Stimulated activated CD4-positive, alpha-beta T cell treated with anti-CD3 and anti-CD28 coated beads, TNF-alpha, amount 100 ng/mL, for 1 hour (primary cell): ENCODE results near the gene ZNF343.
"Not testable (repeated sequence)": the region's sequence is repeated elsewhere in the genome, so short reads cannot be mapped to it uniquely, and the experiment has no call there.

Experiments used
- DNase-seq, 3 donors: peaks; one replicate each; pipeline ENCODE4 v3.0.0-alpha.2; 2020; ENCODE audit warnings: low read depth in 3 of 3, low spot score in 1 of 3

The ZNF343 gene

DNA sequence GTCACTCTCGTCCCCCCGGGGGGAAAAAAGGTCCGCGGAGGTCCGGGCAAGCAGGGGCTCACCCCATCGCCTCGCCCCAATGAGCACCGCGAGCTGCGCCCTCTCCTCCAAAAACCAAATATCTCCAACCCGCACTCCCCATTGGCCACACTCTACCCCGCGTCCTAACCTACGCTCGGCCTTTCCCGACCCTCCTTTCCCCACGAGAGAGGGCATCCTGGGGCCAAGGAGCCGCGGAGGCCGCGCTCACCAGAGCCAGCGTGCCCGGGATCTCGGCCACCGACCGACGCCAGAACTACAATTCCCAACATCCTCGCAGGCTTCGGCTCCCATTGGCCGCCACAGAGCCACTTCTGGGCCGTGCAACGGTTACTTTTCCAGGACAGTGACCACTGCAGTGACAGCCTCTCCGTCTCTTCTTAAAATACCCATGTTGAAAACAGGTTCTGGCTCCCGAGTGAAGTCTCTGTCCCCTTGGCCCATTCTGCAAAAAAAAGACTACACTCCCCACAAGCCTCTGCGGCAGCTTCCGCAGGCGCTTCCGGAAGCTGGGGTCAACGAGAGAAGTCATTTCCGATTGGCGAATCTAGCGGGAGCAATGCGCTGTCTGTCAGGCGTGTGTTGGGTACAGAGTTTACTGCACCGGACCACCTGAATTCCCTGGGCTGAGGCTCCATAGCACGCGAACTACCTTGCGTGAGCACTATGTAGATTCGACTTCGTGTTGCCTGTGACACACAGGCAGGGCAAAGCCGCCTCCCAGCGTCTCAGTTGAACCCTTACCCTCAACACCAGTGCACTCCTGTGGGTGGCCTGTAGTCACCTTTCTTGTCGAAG, at the start of gene ZNF343:
Gene ZNF343, minus strand, starts transcription at position 285 of the 837 bp plus-strand sequence. CDS start 15,020 bp downstream, outside the sequence.
- peak; percentile 28 to 55 (median 48) for DNase-seq

DNA sequence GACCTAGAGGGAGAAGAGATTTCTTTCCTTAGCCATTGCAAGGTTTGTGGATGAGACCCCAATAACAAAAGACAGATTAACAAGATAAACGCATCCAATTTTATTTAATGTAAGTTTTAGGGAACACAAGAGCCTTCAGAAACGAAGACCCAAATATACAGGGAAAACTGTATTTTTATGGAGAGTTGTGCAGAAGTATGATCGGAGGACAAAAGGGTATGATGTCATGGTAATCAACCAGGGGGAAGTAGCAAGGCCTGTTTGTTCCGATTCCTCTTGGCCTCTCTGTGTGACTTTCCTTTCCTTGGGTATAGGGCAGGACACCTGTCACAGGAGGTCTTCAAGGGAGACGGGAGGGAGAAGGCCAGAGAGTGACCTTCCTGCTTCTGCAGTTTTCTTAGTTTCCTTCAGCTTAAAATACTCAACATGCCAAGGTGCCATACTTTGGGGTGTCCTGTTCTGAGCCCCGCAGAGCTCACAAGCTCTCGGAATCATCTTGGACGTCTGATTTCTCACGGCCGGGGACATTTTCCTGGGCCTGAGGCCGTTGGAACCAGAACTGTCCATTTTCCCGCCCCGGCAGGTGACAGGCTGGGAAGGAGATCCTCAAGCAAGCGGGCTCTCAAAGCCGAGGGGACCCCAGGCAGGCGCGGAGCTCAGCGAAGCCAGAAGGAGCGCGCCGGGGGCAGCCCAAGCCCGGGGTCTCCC, 49.3 kb upstream of the ZNF343 start:
- no peak for DNase-seq

DNA sequence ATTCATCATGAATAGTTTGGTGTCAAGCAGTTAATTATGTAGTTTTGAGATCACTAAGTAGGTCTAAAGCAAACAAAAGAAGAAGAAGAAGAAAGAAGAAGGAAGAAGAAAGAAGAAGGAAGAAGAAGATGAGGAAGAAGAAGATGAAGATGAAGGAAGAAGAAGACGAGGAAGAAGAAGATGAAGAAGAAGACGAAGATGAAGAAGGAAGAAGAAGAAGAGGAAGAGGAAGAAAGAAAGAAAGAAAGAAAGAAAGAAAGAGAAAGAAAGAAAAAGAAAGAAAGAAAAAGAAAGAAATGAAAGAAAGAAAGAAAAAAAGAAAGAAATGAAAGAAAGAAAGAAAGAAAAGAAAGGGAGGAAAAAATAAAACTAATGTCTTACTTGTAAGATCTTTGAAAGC, 36.9 kb upstream of the ZNF343 start:
- DNase-seq, result no peak

DNA sequence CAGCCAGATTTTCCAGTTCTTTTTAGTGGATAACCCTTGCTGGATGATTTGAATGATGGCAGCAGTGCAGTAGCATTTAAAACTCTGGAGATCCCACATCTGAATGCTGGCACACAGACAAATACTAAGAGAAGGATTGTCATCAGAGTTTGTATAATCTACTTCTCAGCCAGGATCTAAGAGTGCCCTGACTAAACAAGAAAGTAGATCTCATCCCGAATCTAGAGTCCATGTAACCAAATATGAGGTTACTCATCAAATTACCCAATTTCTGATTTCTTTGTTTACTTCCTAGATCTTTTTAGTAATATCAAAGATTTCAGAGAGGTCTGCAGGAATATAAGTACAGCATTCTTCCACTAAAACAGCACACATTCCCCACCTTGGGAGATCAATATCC, 35.5 kb upstream of the ZNF343 start:
- no peak for DNase-seq

DNA sequence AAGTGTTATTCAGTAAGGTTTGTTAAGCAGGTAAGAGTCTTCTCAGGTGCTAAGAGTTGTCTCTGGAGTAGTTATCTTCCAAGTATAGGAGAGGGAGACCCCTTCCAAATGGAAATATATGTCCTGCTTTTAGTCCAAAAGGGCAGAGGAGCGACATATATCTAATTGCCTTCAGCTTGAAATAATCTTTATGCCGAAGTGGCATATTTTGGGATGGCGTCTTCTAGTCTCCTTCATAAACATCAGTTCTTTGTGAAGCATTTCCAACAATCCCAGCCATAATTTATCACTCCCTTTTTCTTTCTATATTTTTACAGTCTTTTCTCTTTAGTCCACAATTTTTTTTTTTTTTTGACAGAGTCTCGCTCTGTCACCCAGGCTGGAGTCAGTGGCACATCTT, 33.6 kb upstream of the ZNF343 start:
- no peak for DNase-seq

DNA sequence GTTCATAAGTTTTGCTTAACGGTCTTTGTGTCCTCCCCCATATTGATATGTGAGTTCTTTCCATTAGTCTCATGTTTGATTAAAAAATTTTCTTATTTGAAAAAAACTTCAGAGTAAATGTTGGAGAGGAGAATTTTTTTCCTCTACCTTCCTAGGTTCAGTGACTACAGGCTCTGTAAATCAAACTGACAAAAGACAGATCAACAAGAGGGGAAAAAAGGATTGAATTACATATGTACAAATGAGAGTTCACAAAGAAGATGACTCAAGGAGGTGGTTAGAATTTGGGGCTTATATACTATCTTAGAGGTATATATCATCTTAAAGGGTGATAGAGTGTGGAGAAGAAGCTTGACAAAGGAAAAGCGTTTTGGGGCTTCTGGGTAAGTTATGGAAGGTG, 33.2 kb upstream of the ZNF343 start:
- no peak for DNase-seq

DNA sequence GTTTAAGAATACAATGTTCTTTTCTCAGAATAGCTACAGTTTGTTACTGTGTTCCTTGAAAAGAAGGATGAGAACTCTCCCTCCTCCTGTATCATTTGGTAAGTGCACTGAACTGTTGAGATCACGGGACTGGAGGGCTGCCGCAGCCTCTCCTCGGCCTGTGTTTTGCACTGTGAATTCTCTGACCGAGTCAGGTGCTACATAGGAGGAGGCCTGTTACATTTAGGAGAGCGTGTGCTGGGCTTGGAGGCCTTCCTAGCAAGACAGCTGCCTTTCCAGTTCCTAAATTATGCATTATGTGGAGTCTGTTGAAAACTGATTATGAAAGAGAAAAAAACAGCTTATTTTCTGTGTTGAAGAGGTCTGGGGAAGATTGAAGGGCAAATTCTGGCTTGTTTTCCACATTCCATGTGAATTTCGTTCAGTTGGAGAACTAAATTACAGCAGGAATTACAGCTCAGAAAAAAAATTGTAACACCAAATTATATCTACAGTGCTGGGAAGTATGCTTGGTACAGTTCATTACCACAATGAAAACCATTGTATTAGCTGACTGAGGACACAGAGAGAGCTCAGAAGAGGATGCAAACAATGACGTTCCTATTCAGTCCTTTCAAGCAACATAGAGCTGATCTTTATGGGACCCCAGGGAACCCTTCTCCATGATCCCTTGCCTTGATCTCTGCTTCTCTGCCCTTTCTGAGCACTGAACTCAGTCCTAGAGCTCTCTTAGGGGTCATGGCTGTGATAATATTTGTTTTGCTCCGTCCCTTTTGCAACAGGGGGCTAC, 30.4 kb upstream of the ZNF343 start:
- no peak for DNase-seq

DNA sequence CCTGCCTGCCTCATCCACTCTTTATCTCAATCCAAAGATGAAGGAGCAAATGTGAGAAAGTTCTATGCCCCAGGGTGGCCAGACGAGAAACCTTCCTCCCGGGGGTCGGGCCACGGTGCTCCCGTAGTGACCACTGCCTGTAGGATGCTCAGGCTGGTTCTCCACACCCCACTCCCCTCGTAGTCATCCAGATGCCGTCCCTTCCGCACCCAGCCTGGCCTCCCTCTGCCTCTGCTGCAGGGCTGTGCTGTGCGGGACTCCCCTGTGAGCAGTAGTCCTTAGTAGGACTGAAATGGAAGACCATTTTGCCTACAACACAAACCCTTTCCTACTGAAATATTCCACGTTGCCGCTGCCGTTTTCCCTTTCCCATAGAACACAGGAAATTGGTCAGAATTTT, 29.6 kb upstream of the ZNF343 start:
- DNase-seq, result no peak

DNA sequence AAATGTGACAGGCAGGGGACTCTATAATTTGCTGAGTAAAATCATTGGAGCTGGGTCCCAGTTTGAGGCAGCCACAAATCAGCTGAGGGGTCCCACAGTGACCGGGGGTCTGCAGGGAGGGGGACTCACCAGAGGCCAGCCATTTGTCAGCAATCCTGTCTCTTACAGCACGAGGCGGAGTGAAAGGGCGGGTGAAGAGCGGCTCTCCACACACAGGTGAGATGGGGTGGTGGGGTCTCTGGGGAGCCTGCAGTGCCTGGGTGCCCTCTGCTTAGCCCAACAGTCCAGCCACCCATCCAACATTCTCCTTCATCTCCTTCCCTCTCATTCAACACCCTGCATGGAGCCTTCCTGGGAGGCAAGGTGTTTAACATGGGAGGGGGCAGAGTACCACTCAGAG, 28.4 kb upstream of the ZNF343 start:
- DNase-seq, result no peak

DNA sequence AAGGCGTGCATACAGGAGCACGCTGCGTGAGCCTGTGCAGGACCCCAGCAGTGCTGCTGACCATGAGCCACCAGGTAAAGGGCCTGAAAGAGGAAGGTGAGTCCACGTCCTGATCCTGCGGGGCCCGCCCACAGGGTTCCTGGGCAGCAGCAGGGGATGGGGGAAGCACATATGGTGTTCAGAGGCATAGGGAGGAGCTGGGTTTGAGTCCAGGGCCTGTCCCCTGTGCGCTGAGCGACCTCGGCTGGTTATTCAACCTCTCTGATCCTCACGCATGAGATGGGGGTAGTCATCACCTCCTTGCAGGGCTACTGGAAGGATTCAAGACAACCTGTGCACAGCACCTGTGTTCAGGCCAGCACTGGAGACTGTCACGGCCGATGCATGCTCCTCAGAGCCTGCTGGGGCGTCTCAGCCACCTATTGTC, 27.9 kb upstream of the ZNF343 start, which contains the start of gene TMC2:
Gene TMC2, plus strand, starts transcription at position 14 of the 427 bp plus-strand sequence. Its CDS starts 49 bp downstream, at position 63.
- DNase-seq, result no peak

DNA sequence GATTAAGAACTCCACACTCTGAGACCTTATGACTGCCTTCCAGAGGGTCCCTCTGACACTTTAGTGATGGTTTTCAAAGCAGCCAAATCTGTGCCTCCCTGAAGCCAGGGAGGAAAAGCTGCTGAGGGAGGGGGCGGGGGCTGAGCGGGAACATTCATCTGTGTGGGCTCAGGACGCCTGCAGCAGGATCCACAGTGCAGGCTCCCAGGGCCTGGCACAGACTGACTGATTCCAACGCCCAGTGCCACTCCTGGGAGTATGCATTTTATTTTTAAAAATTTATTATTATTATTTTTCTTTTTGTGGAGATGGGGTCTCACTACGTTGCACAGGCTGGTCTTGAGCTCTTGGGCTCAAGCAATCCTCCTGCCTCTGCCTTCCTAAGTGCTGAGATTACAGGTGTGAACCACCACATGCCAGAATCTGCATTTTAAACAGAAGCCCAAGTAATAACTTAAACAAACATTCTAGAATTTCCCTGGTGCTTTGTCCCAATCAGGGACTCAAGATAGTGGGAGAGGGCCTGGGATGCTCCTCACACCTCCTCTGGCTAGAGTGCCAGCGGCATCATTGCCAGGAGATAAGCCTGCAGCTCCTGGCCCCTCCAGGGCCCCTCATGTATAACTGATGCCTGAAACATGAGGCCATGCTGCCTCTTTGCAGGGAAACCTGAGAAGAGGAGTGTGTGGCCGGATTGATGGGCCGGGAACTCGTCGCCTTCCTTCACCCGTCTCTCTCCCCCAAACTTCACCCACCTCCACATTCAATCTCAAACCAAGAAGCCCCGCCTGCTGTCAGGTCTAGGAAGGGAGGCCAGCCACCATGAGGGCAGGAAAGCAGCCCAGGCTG, 27.2 kb upstream of the ZNF343 start:
- DNase-seq, result no peak

DNA sequence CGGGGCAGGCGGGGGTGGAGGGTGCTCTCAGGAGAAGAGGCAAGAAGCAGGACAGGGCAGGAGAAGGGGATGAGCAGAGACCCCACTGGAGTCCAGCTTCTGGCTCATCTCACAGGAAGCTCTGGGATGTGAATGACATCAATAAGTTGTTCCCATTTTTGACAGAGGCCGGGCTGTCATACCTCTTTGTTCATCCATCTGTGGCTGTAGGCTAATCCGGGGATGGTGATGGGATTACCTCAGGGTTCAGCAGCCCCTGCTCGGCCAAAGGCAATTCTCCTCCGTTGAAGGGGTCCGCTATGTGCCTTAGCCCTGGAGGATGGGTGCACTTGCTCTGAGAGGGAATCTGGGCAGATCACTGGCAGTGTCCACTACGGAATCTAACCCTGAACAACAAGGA, 24.4 kb upstream of the ZNF343 start:
- DNase-seq, result no peak

DNA sequence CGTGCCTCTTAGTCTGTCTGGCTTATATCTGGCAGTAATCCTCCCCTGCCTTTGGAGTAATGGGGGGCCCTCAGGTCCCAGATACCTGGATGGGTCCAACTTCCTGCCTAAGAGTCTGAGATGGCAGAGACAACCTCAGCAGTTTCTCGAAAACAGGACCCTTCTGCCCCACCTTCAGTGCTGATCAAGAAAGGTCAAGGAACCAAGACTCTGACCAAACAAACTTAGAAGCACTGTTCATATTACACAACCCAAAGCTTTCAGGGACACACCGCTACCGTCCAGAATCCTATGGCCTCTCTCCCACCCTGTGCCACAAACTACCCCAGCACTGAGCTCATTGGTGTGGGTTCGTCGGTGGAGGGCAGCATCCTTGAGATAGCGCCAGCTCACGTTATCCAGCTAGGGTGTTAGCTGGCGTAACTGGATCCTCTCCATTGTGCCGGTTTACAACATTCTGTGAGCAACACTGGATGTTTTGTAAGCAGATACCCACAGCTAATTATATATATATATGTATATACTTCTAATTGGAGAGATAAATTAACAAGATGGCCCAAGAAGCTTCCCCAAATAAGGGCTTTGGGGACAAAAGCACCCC, 20.1 kb upstream of the ZNF343 start:
- DNase-seq, result no peak

DNA sequence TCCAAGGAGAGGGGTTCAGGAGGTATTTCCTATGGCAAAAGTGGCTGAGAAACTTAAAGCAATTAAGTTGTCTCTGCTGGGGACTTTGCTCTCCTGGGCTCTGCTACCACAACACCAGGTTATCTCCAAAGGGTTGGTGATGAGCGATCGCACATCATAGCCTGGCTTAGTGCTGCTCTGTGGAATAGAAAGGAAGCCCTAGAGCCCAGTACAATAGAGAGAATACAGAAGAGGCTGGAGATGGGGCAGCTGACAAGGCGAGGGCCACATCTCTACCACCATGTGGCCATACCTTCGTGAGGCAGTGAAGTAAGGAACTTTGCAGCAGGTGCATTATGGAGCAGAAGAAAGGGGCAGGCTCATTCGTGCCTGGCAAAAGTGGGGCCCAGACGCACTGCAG, 19.0 kb upstream of the ZNF343 start:
- no peak for DNase-seq

DNA sequence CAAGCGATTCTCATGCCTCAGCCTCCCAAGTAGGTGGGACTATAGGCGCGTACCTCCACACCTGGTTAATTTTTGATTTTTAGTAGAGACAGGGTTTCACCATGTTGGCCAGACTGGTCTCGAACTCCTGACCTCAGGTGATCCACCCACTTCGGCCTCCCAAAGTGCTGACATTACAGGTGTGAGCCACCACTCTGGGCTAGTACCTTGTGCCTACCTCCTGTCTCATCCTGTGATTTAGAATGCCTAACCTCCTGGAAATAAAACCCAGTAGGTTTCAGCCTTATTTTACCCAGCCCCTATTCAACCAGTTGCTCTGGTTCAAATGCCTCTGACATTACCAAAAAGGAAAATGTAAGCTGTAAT, 17.5 kb upstream of the ZNF343 start:
- DNase-seq, result not testable (repeated sequence)

DNA sequence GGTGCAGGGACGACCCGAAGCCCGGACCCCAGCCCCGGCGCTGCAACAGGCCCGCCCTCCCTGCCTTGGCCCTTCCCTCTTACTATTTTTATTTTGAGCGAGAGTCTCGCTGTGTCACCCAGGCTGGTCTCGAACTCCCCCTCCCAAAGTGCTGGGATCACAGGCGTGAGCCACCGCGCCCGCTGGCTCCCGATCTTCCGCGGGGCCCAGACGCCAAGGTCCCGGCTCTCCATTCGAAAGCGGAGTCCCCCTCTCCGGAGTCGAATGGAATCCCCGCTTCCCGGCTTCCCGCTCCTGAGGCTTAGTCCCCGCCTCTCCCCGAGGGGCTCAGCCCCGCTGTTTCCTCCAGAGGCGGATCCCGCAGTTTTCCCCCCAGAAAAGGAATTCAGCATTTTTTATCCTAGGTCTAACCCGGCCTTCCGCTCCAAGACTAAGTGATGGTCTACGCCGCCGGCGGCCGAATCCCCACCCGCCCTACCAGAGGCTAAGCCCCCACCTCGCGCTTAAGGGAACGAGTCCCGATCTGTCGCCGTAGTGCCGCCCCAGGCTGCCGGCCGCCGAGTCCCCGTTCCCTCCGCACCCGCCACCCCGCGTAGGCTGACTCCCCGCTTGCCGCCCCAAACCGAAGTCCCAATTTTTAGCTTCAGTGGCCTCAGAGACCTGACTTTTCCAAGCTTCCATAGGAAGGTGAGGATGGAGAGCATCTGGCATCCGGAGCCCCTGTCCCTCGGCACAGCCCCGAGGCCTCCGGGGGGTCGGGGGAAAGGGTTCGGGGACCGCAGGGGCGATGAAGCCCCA, 16.2 kb upstream of the ZNF343 start:
- peak in 1 of 3 donors; percentile 28 for DNase-seq

DNA sequence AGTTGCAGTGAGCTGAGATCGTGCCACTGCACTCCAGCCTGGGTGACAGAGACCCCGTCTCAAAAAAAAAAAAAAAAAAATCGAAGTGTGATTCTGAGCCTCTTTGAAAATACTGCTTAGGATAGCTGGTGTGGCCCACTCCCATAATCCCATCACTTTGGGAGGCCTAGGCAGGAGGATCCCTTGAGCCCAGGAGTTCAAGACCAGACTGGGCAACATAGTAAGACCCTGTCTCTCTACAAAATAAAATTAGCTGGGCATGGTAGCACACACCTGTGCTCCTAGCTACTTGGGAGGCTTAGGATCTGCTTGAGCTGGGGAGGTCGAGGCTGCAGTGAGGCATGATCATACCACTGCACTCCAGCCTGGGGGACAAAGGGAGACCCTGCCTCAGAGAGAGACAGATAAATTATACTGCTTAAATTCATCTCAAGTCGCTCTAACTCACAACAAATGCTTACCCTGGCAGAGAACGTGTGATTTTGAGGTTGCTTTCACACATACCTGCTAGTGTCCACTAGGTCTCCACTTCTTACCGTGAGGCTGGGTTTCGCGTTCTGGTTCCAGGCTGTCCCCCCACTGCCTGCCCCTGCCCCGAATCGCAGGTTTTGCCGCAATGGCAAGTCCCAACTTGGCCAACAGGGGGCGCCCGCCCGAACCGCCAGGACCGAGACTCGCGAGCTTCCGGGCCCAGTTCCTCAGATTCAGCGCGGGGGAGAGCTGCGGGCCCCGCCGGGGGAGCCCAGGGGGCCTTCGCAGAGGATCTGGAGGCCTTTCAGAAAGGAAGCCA, 15.4 kb upstream of the ZNF343 start:
- peak; percentile 70 to 95 (median 85) for DNase-seq

DNA sequence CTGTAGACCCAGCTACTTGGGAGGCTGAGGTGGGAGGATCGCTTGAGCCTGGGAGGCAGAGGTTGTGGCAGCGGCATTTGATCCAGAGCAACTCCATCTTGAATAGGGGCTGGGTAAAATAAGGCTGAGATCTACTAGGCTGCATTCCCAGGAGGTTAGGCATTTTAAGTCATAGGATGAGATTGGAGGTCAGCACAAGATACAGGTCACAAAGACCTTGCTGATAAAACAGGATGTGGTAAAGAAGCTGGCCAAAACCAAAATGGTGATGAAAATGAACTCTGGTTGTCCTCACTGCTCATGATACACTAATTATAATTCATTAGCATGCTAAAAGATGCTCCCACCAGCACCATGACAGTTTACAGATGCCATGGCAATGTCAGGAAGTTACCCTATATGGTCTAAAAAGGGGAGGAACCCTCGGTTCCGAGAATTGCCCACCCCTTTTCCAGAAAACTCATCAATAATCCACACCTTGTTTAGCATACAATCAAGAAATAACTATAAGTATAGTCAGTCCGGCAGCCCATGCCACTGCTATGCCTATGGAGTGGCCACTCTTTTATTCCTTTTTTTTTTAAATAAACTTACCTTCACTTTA, 14.2 kb upstream of the ZNF343 start:
- not testable (repeated sequence) for DNase-seq
